MM.1S (cell line): Measurements from ENCODE around the gene CAPZA1.

Source experiments
- EZH2 ChIP-seq: fragments of 300-600 bp; sonication (generic); optimal IDR thresholded peaks from 2 replicates; pipeline ENCODE3; 2017; ENCODE audit warnings: low read depth, mild to moderate bottlenecking, antibody characterized with exemption, low read length, mixed read lengths
- EZH2phosphoT487 ChIP-seq: fragments of 300-600 bp; sonication (generic); IDR thresholded peaks from 2 replicates; pipeline ENCODE4 v1.6.1; 2018; ENCODE audit warnings: antibody characterized with exemption, low read length
- TF ChIP-seq, protein P1 (sequence below): fragments of 300-600 bp; sonication (generic); IDR thresholded peaks from 2 replicates; pipeline ENCODE4 v1.5.1; 2016; ENCODE audit warnings: antibody characterized with exemption, low read length, mixed read lengths

DNA sequence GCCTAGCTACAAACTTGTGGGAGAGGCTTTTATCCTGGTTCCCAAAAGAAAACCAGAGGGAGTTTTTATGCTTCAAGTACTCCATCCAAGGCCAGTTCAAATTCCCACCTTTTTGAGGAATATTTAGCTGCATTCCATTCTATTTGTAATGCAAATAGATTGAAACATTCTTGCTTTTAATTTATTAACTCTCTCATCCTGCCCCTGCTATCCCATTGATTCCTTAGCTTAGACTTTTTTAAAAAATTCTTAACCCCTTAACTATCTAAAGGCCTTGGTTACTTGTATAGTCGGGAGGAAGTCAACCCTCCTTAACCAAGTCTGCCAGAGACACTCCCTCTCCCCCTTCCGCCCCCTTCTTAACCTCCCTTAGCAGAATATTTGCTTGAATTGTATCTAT is 52.4 kb downstream of the CAPZA1 start:
- TF ChIP-seq EZH2phosphoT487: no peak
- TF ChIP-seq, protein P1, sequence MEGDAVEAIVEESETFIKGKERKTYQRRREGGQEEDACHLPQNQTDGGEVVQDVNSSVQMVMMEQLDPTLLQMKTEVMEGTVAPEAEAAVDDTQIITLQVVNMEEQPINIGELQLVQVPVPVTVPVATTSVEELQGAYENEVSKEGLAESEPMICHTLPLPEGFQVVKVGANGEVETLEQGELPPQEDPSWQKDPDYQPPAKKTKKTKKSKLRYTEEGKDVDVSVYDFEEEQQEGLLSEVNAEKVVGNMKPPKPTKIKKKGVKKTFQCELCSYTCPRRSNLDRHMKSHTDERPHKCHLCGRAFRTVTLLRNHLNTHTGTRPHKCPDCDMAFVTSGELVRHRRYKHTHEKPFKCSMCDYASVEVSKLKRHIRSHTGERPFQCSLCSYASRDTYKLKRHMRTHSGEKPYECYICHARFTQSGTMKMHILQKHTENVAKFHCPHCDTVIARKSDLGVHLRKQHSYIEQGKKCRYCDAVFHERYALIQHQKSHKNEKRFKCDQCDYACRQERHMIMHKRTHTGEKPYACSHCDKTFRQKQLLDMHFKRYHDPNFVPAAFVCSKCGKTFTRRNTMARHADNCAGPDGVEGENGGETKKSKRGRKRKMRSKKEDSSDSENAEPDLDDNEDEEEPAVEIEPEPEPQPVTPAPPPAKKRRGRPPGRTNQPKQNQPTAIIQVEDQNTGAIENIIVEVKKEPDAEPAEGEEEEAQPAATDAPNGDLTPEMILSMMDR: no peak
- TF ChIP-seq EZH2: no peak
